GM18909 (cell line): ENCODE measurements around the gene IPO7.
"Not testable (repeated sequence)": the region's sequence is repeated elsewhere in the genome, so short reads cannot be mapped to it uniquely, and the experiment has no call there.

Source experiments
- ATAC-seq: cut with Tn5 transposase; IDR thresholded peaks from one replicate; pipeline ENCODE4 v1.9.1; 2021; ENCODE audit warnings: mild to moderate bottlenecking; ENCODE audit not compliant: unreplicated experiment, poor library complexity

The IPO7 gene

DNA sequence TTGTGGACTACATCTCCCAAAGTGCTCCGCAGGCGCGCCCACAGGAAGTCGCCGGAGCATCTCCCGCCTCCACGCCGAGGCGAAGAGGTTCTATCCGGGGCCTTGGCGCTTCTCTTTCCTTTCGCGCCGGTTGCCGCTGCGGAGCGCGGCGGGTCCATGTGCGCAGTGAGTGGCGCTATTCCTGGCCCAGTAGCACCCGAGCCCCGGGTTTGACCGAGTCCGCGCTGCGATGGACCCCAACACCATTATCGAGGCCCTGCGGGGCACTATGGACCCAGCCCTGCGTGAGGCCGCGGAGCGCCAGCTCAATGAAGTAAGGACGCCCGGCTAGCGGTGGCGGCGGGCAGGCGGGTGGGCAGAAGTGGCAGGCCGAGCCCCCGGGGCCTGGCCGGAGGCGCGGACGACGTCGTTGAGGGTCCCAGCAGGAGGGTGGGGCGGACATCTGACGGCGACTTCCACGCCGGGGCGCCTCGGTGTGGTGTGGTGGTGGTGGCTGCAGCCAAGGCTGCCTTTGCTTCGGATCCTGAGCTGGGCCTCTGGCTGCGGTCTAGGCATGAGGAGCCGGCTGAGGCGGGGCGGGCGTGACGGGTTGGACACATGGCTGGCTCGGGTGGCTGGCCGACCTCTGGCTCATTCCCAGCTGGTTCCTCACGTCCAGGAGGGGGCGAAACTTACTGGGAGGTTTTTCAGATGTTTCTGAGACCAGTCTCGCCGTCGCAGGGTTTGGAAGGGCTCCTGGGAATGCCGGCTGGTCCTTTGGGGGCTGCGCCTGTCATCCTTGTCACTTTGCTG lies at the start of gene IPO7:
Gene IPO7, plus strand, starts transcription at position 118 of the 792 bp plus-strand sequence. Its CDS starts 112 bp downstream, at position 230.
- peak; percentile 93 for ATAC-seq

DNA sequence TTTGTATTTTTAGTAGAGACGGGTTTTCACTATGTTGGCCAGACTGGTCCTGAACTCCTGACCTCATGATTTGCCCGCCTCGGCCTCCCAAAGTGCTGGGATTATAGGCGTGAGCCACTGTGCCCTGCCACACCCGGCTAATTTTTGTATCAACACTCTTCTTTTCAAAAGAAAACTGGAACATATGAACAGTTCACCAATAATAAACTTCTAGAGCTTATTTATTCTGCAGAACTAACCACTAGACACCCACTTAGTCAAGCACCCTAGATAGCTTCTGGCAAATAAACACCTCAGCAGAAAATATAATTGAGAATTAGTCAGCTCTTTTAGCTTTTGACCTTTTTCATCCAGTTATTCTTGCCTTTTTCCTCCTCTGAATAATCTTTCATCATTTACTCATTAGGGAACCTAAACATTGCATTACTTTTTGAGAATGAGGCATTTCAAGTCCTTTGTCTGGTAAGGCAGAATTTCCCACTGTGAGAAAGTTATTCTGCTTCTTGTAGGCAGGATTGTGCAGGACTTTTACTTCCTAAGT lies 42.7 kb upstream of the IPO7 start:
- no peak for ATAC-seq

DNA sequence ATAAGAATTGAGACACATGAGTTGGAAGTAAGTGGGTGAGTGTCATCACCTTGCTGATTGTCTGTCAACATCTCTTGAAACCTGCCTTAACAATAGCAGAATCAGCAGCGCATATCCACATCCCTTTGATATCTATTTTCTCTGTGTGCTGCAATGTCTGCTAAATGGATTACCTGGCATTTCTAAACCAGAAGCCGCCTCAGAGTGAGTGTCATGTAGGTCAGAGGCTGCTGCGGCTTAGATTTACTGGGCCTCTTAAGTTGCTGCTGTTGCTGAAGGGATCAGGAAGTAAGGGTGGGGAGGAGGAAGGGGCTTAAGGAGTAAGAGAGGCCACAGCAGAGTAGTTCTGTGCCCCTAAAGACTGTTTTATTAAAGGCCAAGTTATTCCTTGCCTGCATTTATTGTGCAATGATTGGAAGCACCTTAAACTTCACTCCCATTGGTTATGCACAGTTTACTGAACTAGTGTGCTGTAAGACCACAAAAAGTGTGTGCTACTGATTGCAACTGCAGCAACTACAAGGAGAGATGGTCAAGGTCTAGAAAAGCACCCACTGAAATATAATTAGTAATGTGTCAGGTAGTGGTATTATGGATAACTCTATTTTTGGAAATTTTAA lies 40.3 kb upstream of the IPO7 start:
- no peak for ATAC-seq

DNA sequence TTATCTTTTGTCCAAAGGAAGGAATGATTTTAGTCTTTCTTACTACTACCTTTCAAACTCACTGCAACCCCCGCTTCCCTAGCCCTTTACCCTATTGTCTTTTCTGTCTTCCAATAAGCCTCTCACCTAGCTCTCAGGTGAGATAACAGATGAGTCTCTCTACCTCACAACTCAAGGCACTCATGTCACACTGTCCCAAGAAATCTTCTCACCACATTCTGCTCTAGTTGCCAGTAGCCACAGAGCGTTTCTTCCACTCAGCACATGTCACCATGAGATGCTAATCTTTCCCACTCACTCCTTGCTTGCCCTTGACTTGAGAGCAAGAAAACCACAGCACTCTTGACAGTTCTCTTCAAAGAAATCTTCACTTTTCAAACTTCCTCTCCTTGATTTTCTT lies 37.4 kb upstream of the IPO7 start:
- ATAC-seq: no peak

DNA sequence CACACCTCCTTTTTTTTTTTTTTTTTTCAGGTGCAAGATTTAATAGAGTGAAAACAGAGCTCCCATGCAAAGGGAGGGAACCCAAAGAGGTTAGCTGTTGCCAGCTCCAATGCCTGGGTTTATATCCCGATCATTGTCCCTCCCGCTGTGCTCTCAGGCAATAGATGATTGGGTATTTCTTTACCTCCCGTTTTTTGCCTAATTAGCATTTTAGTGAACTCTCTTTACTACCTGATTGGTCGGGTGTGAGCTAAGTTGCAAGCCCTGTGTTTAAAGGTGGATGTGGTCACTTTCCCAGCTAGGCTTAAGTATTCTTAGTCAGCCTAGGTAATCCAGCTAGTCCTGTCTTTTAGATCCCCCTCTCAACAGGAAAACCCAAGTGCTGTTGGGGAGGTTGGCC lies 36.7 kb upstream of the IPO7 start:
- not testable (repeated sequence) for ATAC-seq

DNA sequence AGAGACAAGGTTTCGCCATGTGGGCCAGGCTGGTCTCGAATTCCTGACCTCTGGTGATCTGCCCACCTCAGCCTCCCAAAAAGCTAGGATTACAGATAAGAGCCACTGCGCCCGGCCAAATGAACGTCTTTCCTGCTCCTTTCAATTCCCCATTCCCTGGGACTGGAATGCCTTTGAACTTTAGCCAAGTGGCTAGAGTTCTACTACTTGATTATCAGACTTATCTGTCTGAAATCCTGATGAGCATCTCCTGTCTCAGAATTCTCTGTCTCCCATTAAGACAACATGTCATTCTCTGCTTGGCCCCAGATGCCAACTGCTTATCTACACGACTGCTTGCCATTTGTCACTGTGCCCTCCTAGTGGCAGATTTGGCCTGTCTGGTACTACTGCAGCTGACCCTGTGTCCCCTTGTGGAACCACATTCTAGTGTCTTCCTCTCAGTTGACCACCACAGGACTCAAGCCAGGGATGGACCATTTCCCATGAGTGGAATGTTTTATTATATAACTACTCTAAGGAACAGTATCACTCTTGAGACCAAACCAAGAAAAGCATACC lies 33.1 kb upstream of the IPO7 start:
- no peak for ATAC-seq

DNA sequence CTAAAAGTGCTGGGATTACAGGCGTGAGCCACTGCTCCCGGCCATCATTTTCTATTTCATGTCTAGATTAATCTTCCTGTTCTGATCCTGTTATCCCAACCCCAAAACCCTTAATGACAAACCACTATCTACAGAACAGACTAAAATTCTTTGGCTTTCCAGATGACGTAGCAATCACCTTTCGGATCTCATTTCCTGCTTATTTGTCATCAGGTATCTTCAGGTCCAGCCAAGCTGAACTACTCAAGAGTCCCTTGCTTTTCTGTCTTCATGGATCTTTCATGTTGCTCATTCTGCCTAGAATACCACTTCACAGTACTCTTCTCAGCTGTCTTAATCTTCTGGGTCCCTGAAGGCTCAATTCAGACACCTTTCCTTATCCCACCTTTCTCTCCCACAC lies 27.4 kb upstream of the IPO7 start:
- no peak for ATAC-seq

DNA sequence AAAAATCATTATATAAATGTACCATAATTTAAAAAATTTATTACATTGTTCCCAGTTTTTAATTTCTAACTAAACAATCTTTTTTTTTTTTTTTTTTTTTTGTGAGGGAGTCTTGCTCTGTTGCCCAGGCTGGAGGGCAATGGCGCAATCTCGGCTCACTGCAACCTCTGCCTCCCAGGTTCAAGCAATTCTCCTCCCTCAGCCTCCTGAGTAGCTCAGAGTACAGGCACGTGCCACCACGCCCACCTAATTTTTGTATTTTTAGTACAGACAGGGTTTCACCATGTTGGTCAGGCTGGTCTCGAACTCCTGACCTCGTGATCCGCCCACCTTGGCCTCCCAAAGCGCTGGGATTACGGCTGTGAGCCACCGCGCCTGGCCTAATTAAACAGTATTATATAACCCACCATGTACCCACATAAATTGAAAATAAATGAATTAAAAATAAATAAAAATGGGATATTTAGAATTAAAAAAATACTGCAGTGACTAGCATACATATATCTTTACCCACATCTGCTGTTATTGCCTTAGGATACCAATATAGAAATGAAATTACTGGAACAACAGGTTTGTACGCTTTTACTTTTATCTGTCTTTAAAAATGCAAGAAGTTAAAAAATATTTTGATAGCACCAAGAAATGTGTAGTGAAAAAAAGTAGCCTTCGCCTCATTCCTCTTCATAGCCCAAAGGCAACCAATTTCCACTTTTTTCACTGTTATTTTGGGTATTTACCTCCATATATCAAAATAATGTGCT lies 23.4 kb upstream of the IPO7 start:
- not testable (repeated sequence) for ATAC-seq

DNA sequence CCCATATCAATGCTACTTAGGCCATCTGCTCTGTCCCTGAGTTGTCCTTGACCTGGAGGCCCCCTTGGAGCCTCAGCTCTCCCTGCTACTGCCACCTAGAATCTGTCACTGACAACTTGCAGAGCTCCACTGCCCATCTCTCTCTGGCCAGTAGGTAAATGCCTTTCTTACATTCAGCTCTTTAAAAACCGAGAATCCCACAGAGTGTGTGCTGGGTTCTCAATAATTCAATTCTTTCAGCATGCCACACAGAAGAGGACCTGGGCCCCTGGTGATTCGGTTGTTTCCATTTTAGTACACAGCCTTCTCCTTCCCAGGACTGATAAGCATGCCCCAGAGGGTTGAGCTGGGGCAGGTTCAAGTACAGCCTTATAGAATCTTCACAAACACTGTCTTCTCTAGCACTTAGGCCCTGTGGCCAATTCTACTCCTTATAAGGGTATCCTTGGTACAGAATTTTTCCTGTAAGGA lies 22.0 kb upstream of the IPO7 start:
- ATAC-seq: no peak

DNA sequence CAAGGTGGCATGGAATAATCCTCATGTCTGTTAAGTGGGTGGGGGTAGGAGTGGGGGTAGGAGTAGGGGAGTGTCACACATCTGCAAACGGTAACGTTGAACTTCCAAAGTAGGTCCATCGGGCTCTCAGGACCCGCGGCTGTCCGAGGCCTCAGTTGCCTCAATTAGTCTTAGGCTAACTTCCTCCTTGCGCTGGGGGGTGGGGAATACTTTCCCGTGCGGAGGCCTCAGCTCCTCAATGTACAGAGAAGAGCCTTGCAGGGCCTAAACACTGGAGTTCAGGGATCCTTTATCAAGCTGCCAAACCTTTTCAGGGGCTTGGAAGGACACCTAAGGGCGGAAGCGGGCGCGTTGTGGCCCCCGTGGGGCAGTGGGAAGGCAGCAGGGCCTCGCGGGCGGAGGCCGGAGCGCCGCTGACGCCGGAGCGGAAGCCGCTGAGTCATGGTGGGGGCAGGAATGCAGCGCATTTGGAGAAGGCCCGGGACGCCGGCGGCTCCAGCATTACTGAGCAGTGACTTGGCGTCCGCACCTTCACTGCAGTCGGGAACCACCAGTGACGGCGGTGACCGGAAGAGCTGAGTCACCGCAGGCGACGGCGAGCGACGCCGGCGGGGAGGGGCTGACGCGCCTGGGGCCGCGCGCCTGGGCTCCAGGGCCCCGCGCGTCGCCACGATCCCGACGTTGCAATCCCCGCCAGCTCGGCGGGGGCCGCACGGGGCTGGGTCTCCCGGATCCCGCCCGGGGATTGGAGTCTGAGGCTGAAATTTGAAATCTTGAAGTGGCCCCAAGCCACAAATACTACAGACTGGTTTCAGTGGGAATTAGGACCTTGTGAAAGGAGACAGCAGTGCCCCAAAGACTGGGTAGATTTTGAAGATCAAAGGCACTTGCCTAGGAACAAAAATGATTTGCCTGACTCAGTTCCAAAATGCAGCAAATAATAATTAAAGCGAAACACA lies 20.2 kb upstream of the IPO7 start:
- ATAC-seq: peak; percentile 98

DNA sequence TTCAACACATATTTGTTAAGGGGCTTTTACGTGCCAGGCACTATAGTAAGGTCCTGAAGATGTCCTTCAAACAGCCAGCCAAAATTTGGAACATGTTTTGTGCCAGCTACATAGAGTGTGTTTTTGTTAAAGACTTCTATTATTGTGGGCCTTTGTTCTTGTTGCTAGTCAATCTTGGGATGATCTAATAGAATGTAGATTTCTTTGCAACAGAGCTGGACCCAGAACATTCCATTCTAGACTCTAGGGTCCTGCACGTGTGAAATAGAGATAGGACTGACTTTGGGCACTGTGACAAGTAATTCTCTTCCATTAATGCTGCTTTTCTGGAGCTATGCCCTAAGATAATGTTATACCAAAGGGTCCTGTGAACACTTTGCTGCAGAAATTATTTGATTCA lies 16.9 kb upstream of the IPO7 start:
- no peak for ATAC-seq

DNA sequence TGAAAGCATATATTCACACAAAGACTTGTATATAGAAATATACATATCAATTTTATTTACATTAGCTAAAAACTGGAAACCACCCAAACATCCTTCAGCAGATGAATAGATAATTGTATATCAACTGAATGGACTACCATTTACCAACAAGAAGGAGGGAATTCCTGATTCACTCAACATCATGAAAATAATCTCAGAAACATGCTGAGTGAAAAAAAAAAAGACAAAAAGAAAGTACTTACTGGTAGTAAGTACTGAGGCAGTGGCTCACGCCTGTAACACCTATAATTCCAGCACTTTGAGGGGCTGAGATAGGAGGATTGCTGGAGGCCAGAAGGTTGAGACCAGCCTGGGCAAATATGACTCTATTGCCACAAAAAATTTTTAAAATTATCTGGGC lies 7.4 kb upstream of the IPO7 start:
- no peak for ATAC-seq

DNA sequence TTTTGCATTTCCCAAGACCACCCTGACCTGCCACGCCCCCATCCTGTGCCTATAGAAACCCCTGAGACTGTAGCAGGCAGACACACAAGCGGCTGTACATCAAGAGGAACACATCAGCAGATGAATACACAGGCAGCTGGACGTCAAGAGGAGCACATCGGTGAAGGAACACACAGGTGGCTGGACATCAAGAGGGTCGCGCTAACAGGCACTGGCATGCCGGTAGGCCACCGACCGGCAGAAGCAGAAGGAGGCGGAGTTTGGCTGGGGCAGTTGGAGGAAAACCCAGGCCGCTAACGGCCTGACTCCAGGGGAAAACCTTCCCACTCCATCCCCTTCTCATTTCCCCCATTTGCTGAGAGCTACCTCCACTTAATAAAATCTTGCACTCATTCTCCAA lies 5.4 kb upstream of the IPO7 start:
- ATAC-seq: no peak

DNA sequence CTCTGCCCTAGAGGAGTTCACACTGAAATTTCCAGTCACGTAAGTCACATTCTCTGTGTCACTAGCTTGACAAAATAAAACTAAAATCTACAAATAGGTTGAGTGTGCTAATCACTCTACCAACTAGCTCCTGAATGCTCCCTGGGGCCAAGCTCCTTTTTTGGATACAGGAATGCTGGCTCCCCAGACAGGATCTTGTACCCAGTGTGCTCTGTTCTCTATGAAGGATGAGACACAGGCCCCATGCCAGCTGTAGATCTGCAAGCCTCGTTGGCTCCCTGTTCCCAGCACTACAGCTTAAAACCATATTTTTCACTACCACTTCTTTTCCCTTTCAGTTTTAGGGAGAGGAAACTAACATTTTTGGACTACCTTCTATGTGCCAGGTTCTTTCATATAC lies 3.7 kb upstream of the IPO7 start:
- no peak for ATAC-seq

DNA sequence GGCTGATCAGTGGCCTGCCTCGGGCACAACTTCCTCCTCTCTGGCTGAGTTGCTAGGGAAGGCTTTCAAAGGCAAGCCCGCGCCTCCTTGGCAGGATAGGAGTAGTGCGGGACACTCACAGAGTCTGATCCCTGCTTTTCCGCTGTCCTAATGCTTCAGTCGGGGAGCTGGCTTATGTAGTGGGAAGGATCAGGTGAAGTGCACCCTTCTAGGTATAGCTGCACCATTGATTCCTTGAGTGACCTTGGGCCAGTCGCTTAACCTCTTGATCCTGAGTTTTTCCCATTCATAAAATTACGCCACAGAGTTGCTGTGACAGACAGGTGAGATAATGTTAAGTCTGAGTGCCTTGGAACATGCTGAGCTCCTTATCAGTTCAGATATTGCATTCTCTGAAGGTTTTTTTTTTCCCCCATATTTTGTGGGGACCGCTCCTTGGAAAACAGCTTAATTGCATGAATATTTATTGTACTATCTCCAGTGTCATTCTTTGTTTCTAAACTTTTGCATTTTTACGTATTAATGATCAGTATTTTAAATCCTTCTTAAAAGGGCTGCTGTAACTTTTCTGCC lies 961 bp downstream of the IPO7 start:
- ATAC-seq: peak; percentile 19

DNA sequence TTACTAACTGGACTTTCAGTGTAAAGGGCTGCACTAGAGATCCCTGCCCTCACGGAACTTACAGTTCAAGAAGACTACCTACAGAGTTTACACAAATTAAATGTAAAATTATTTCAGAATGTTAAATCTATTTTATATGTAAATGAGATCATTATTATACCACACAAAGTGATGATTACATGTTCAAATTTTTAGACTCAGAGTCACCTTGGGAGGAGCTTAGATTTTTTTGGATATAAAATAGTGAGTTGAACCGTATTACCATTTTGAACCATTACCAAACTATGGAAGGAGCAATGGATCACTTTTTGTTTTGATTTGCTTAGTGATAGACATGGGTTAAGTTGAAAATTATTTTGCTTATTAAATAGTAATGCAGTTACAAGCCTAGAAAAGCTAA lies 1.6 kb downstream of the IPO7 start:
- ATAC-seq: no peak

DNA sequence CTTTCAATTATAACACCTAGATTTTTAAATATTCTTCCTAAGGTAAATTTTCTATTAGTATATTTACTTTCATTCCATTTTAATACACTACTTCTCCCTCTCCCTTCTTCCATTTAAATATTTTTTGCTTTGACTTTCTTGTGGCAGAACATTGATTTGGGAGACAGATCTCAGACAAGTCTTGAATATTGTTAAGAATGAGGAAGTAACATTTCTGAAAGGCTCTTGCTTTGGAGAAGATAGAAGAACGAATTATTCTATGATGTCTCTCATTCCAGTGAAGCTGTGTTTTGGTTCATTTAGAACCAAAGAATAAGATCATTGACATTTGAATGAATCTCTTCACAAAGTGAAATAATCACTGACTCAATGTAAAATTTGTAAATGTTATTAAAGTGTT lies 2.4 kb downstream of the IPO7 start:
- ATAC-seq: no peak

DNA sequence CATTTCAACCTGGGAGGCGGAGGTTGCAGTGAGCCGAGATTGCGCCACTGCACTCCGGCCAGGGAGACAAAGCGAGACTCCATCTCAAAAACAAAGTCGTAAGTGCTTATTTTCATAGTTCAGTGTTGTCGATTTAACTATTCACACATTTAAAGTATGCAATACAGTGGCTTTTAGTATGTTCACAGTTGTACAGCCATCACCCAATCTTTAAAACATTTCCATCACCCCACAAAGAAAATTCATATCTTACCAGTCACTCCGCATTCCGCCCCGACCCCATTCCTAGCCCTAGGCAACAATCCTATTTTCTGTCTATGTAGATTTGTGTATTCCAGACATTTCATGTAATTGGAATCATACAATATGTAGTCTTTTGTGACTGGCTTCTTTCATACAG lies 11.9 kb downstream of the IPO7 start:
- no peak for ATAC-seq

DNA sequence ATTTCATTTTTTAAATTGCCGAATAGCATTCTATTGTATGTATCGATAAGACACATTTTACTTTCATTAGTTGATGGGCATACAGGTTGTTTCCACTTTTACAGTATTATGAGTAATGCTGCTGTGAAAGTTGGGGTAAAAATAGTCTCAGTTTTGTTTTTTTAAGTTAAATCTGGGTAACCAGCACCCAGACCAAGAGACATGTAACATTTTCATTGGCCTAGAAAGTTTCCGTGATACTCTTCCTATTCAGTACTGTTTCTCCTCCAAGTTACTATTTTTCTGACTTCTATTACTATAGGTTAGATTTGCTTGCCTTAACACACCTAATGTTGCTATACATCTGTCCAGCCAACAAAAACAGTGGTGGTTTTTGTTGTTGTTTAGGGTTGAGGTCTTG lies 12.3 kb downstream of the IPO7 start:
- peak; percentile 53 for ATAC-seq
